ENCODE results near the gene TOP3B.

GRCh38 chr22:21965762-21966288, 16.8 kb downstream of the TOP3B start:
- TF ChIP-seq CTCF (IDR thresholded peaks at IDR 0.05), result no peak
- TF ChIP-seq POLR2A (IDR thresholded peaks at IDR 0.05), result no peak
